NCI-H82 treated with DMSO at 0.1 percent for 48 hours (cell line): ENCODE results near the gene ZMYND11.

Experiments
- DNase-seq: peaks from one replicate; lab custom pipeline; 2025; ENCODE audit not compliant: unreplicated experiment; lab: John Stamatoyannopoulos, UW

ZMYND11 gene

GRCh38 chr10:190216-190615 is 55.0 kb downstream of the ZMYND11 start:
- no peak for DNase-seq

- DNase-seq, result no peak
These were observed 56.7 kb downstream of the ZMYND11 start for GRCh38 chr10:191703-192518.

- no peak for DNase-seq
These were observed 59.0 kb downstream of the ZMYND11 start for GRCh38 chr10:194281-194680.

- DNase-seq, result no peak
These were observed 65.2 kb downstream of the ZMYND11 start for GRCh38 chr10:200405-200804.

- DNase-seq, result no peak
These were observed 66.1 kb downstream of the ZMYND11 start for GRCh38 chr10:201328-201771.

- no peak for DNase-seq
These were observed 73.4 kb downstream of the ZMYND11 start for GRCh38 chr10:208616-209015.

GRCh38 chr10:209357-209756 is 74.1 kb downstream of the ZMYND11 start:
- no peak for DNase-seq

- no peak for DNase-seq
These were observed 75.0 kb downstream of the ZMYND11 start for GRCh38 chr10:210297-210696.

- no peak for DNase-seq
These were observed 80.2 kb downstream of the ZMYND11 start for GRCh38 chr10:215444-215843.

GRCh38 chr10:218798-219197 is 83.5 kb downstream of the ZMYND11 start:
- no peak for DNase-seq

- no peak for DNase-seq
These were observed 84.6 kb downstream of the ZMYND11 start for GRCh38 chr10:219731-220472.

- DNase-seq, result no peak
These were observed 89.3 kb downstream of the ZMYND11 start for GRCh38 chr10:224571-224970.

- DNase-seq, result no peak
These were observed 90.8 kb downstream of the ZMYND11 start for GRCh38 chr10:226018-226417.

- DNase-seq, result no peak
These were observed 91.8 kb downstream of the ZMYND11 start for GRCh38 chr10:227014-227413.

GRCh38 chr10:228366-228765 is 93.1 kb downstream of the ZMYND11 start:
- DNase-seq, result no peak

GRCh38 chr10:230758-231157 is 95.5 kb downstream of the ZMYND11 start:
- no peak for DNase-seq

GRCh38 chr10:232061-232460 is 96.8 kb downstream of the ZMYND11 start:
- DNase-seq, result no peak

- DNase-seq, result no peak
These were observed 97.6 kb downstream of the ZMYND11 start for GRCh38 chr10:232878-233277.

GRCh38 chr10:234708-235406 is 99.6 kb downstream of the ZMYND11 start:
- no peak for DNase-seq

- no peak for DNase-seq
These were observed 100.7 kb downstream of the ZMYND11 start for GRCh38 chr10:235915-236314.

GRCh38 chr10:239109-239508 is 103.9 kb downstream of the ZMYND11 start:
- no peak for DNase-seq

GRCh38 chr10:241451-241850 is 106.2 kb downstream of the ZMYND11 start:
- DNase-seq, result no peak
